Calu3 (cell line): Measurements from ENCODE around the gene EPOP. TPM values are rescaled to one million over a fixed set of nuclear protein-coding genes. Genes with fewer than 3 reads are reported as not detected.

Source experiments
- BruUV-seq: library from RNA; stranded (reverse); fragments of 400-500 nt; replicated peaks from 2 replicates; lab custom pipeline; 2021; lab: Mats Ljungman, UMichigan
- CTCF ChIA-PET: fragments of 300-600 bp; sonication (Branson Sonifier 250); formaldehyde crosslinking; loops from one replicate; lab custom pipeline; 2022; ENCODE audit warnings: antibody characterized with exemption; lab: Charles Lee
- DNase-seq: peaks from one replicate; pipeline ENCODE4 v3.0.0; 2022
- H3K27ac Mint-ChIP-seq: one replicate; pipeline ENCODE4 v1.8.0; 2022; ENCODE audit warnings: mixed read lengths; ENCODE audit not compliant: unreplicated experiment
- H3K27me3 Mint-ChIP-seq: one replicate; pipeline ENCODE4 v1.8.0; 2022; ENCODE audit warnings: mixed read lengths; ENCODE audit not compliant: unreplicated experiment
- H3K36me3 Mint-ChIP-seq: one replicate; pipeline ENCODE4 v1.8.0; 2022; ENCODE audit warnings: mild to moderate bottlenecking, moderate library complexity, mixed read lengths; ENCODE audit not compliant: insufficient read depth, unreplicated experiment
- H3K4me1 Mint-ChIP-seq: one replicate; pipeline ENCODE4 v1.8.0; 2022; ENCODE audit warnings: mild to moderate bottlenecking, low read depth, mixed read lengths; ENCODE audit not compliant: unreplicated experiment
- H3K4me3 Mint-ChIP-seq: one replicate; pipeline ENCODE4 v1.8.0; 2022; ENCODE audit warnings: mild to moderate bottlenecking, low read depth, moderate library complexity, mixed read lengths; ENCODE audit not compliant: unreplicated experiment
- H3K9me3 Mint-ChIP-seq: one replicate; pipeline ENCODE4 v1.8.0; 2022; ENCODE audit warnings: low read depth, mixed read lengths; ENCODE audit not compliant: unreplicated experiment
- CTCF ChIP-seq: fragments of 200-600 bp; IDR thresholded peaks from one replicate; pipeline ENCODE4 v1.8.0; 2022; ENCODE audit warnings: antibody characterized with exemption; ENCODE audit not compliant: unreplicated experiment
- intact Hi-C: fragments of 100-400 bp; cut with micrococcal nuclease; formaldehyde crosslinking; loops from one replicate; pipeline ENCODE4 v1.10.0; 2022; ENCODE audit not compliant: unreplicated experiment
- total RNA-seq: library from RNA; stranded (reverse); gene quantifications from 2 replicates; pipeline ENCODE4 v1.2.3, GENCODE V29; 2022

EPOP gene
- total RNA-seq, 1 experiment from 2014 or later, result 15.3 TPM

- CTCF ChIA-PET, result interaction anchor here (0.9 to 1.6 kb wide), 6 partner anchors 10 to 445 kb away, joined by 3 to 7 read pairs (median 4); no protein-coding TSS in a partner anchor
- no peak overlapping the region for H3K27ac Mint-ChIP-seq
- no peaks in the 10 kb centered on the region for H3K9me3 Mint-ChIP-seq
- H3K4me3 Mint-ChIP-seq, result no peak overlapping the region
- no peak for DNase-seq
- BruUV-seq, result no TSS peak
- H3K27me3 Mint-ChIP-seq, result no peaks in the 10 kb centered on the region
- H3K4me1 Mint-ChIP-seq, result no peaks in the 10 kb centered on the region
- TF ChIP-seq CTCF, result no peak
- peaks cover 87% of the 10 kb centered on the region for H3K36me3 Mint-ChIP-seq
- intact Hi-C loops, result no loop called here
These were observed 44.7 kb upstream of the EPOP start for GRCh38 chr17:38719289-38719942.

GRCh38 chr17:38717139-38717745 is 42.5 kb upstream of the EPOP start:
- no peak for DNase-seq
- Mint-ChIP-seq H3K4me3 (no peak overlapping the region), H3K9me3 (no peaks in the 10 kb centered on the region), H3K4me1 (no peaks in the 10 kb centered on the region), H3K36me3 (peaks cover 80% of the 10 kb centered on the region), H3K27ac (no peak overlapping the region), H3K27me3 (no peaks in the 10 kb centered on the region)
- BruUV-seq, result no TSS peak
- TF ChIP-seq CTCF, result no peak
- CTCF ChIA-PET, result interaction anchor here (0.8 to 2.4 kb wide), 3 partner anchors 18 to 159 kb away, joined by 3 to 5 read pairs (median 3); no protein-coding TSS in a partner anchor
- intact Hi-C loops, result no loop called here

- TF ChIP-seq CTCF, result no peak
- BruUV-seq, result TSS peak; percentile 30
- Mint-ChIP-seq H3K9me3 (no peaks in the 10 kb centered on the region), H3K27me3 (no peaks in the 10 kb centered on the region), H3K36me3 (peaks cover 84% of the 10 kb centered on the region), H3K4me3 (no peak overlapping the region), H3K27ac (no peak overlapping the region), H3K4me1 (no peaks in the 10 kb centered on the region)
- intact Hi-C loops, result no loop called here
- no peak for DNase-seq
- CTCF ChIA-PET, result interaction anchor here (0.8 to 2.4 kb wide), 3 partner anchors 19 to 158 kb away, joined by 3 to 5 read pairs (median 3); no protein-coding TSS in a partner anchor
These were observed 41.7 kb upstream of the EPOP start for GRCh38 chr17:38716368-38717005.

GRCh38 chr17:38715216-38715943 is 40.6 kb upstream of the EPOP start:
- H3K27ac Mint-ChIP-seq, result peak overlapping the region; percentile 11
- BruUV-seq, result no TSS peak

More at GRCh38 chr17:38715216-38715943, 40.6 kb upstream of the EPOP start:
- Mint-ChIP-seq H3K9me3 (no peaks in the 10 kb centered on the region), H3K27me3 (no peaks in the 10 kb centered on the region), H3K4me3 (no peak overlapping the region), H3K36me3 (peaks cover 88% of the 10 kb centered on the region), H3K4me1 (peaks cover under 1% of the 10 kb centered on the region)
- intact Hi-C loops, result no loop called here
- no peak for TF ChIP-seq CTCF
- CTCF ChIA-PET, result interaction anchor here (0.6 to 2.4 kb wide), 2 partner anchors 20 to 32 kb away, joined by 5 to 6 read pairs; no protein-coding TSS in a partner anchor
- no peak for DNase-seq
